Measurements from ENCODE around the gene RPS14. TPM values are rescaled to one million over a fixed set of nuclear protein-coding genes. Genes with fewer than 3 reads are reported as not detected.

RPS14 gene
- total and polyA plus RNA-seq, 7 donors = 977 to 3,049 (median 1,443) TPM

GRCh38 chr5:150402229-150402773, 47.2 kb downstream of the RPS14 start:
- ATAC-seq (no peak), DNase-seq (no peak)
- intact Hi-C loops (cut with DNase I) = no loop called here
- no peaks in the 10 kb centered on the region for H3K4me1 ChIP-seq
- no peak for TF ChIP-seq CTCF (IDR thresholded peaks at IDR 0.05)
- H3K36me3 ChIP-seq (ENCODE audit: insufficient read depth in 1 of 2, low read depth in 1 of 2) = peaks cover 0 to 69% of the 10 kb centered on the region in 2 donors
- no peaks in the 10 kb centered on the region for H3K9me3 ChIP-seq
- no peak overlapping the region for H3K27ac ChIP-seq
- 76 to 83% (median 76%) methylated on average over 4 of the region's 4 CpGs for WGBS, 3 donors
- H3K4me3 ChIP-seq = no peak overlapping the region
- no peaks in the 10 kb centered on the region for H3K27me3 ChIP-seq (ENCODE audit: insufficient read depth in 3 of 3, low read length in 2 of 3)

GRCh38 chr5:150401376-150402228, 47.9 kb downstream of the RPS14 start:
- TF ChIP-seq CTCF (IDR thresholded peaks at IDR 0.05) = no peak
- no peak for DNase-seq
- peaks cover 0 to 76% of the 10 kb centered on the region in 2 donors for H3K36me3 ChIP-seq (ENCODE audit: insufficient read depth in 1 of 2, low read depth in 1 of 2)
- no peaks in the 10 kb centered on the region for H3K27me3 ChIP-seq (ENCODE audit: insufficient read depth in 3 of 3, low read length in 2 of 3)
- no peaks in the 10 kb centered on the region for H3K4me1 ChIP-seq
- ATAC-seq = no peak
- intact Hi-C loops (cut with DNase I) = no loop called here
- no peak overlapping the region for H3K4me3 ChIP-seq
- no peak overlapping the region for H3K27ac ChIP-seq
- WGBS, 3 donors = 79 to 87% (median 81%) methylated on average over 11 of the region's 11 CpGs
- H3K9me3 ChIP-seq = no peaks in the 10 kb centered on the region

- Histone ChIP-seq H3K27ac (no peak overlapping the region), H3K4me1 (no peaks in the 10 kb centered on the region), H3K27me3 (ENCODE audit: insufficient read depth in 3 of 3, low read length in 2 of 3) (no peaks in the 10 kb centered on the region), H3K36me3 (ENCODE audit: insufficient read depth in 1 of 2, low read depth in 1 of 2) (peaks cover 4 to 82% of the 10 kb centered on the region in 2 donors), H3K4me3 (no peak overlapping the region), H3K9me3 (no peaks in the 10 kb centered on the region)
- no peak for TF ChIP-seq CTCF (IDR thresholded peaks at IDR 0.05)
- DNase-seq (no peak), ATAC-seq (no peak)
- 56 to 64% (median 60%) methylated on average over 3 of the region's 3 CpGs for WGBS, 3 donors
- intact Hi-C loops (cut with DNase I) = no loop called here
These were observed 48.5 kb downstream of the RPS14 start for GRCh38 chr5:150401076-150401375.

- intact Hi-C loops (cut with DNase I) = no loop called here
- Histone ChIP-seq H3K4me3 (no peak overlapping the region), H3K9me3 (no peaks in the 10 kb centered on the region), H3K4me1 (no peaks in the 10 kb centered on the region), H3K36me3 (ENCODE audit: insufficient read depth in 1 of 2, low read depth in 1 of 2) (peaks cover 5 to 87% of the 10 kb centered on the region in 2 donors), H3K27ac (no peak overlapping the region), H3K27me3 (ENCODE audit: insufficient read depth in 3 of 3, low read length in 2 of 3) (no peaks in the 10 kb centered on the region)
- no peak for TF ChIP-seq CTCF (IDR thresholded peaks at IDR 0.05)
- ATAC-seq (no peak), DNase-seq (no peak)
- 78 to 84% (median 81%) methylated on average over 12 of the region's 12 CpGs for WGBS, 3 donors
These were observed 49.0 kb downstream of the RPS14 start for GRCh38 chr5:150400316-150401075.
